Liver (tissue), 9 donors: Measurements from ENCODE around the gene SH3BP2. TPM values are rescaled to one million over a fixed set of nuclear protein-coding genes. Genes with fewer than 3 reads are reported as not detected.

Experiments
- DNase-seq: peaks from one replicate; pipeline ENCODE4 v3.0.0-alpha.2; 2017; ENCODE audit warnings: low spot score
- H3K27ac ChIP-seq, 2 donors: one replicate each; pipeline ENCODE4 v1.7.0; 2013; ENCODE audit warnings: inconsistent platforms in 2 of 2, low read length in 2 of 2, control low read depth in 1 of 2, low read depth in 1 of 2, mild to moderate bottlenecking in 1 of 2
- H3K27me3 ChIP-seq, 4 donors: one replicate each; pipeline versions ENCODE4 v1.6.1 to v1.7.0; 2013; ENCODE audit warnings: low read length in 3 of 4, inconsistent platforms in 1 of 4, mild to moderate bottlenecking in 1 of 4, moderate library complexity in 1 of 4; ENCODE audit not compliant: control insufficient read depth in 4 of 4, insufficient read depth in 4 of 4
- H3K36me3 ChIP-seq, 4 donors: one replicate each; pipeline versions ENCODE4 v1.6.1 to v1.7.0; 2013; ENCODE audit warnings: low read length in 3 of 4, mild to moderate bottlenecking in 3 of 4, low read depth in 1 of 4, moderate library complexity in 1 of 4; ENCODE audit not compliant: control insufficient read depth in 4 of 4, insufficient read depth in 3 of 4
- H3K4me1 ChIP-seq, 4 donors: one replicate each; pipeline versions ENCODE4 v1.6.1 to v1.7.0; 2013; ENCODE audit warnings: low read length in 3 of 4, mild to moderate bottlenecking in 3 of 4, moderate library complexity in 1 of 4; ENCODE audit not compliant: control insufficient read depth in 4 of 4, insufficient read depth in 4 of 4
- H3K4me3 ChIP-seq, 3 donors: one replicate each; pipeline versions ENCODE4 v1.6.1 to v1.7.0; 2013; ENCODE audit warnings: low read length in 3 of 3, control low read depth in 1 of 3, low read depth in 1 of 3, mild to moderate bottlenecking in 1 of 3
- H3K9ac ChIP-seq, 2 donors: one replicate each; pipeline ENCODE4 v1.7.0; 2013; ENCODE audit warnings: low read length in 2 of 2, mild to moderate bottlenecking in 2 of 2, moderate library complexity in 2 of 2, control low read depth in 1 of 2, low read depth in 1 of 2
- H3K9me3 ChIP-seq, 4 donors: one replicate each; pipeline versions ENCODE4 v1.6.1 to v1.7.0; 2013; ENCODE audit warnings: low read length in 3 of 4; ENCODE audit not compliant: control insufficient read depth in 4 of 4
- FOXA1 ChIP-seq: IDR thresholded peaks from 2 replicates; pipeline ENCODE4 v1.6.1; 2016; ENCODE audit warnings: antibody characterized with exemption
- FOXA2 ChIP-seq: IDR thresholded peaks from 2 replicates; pipeline ENCODE4 v1.6.1; 2016; ENCODE audit warnings: antibody characterized with exemption
- GABPA ChIP-seq, 2 donors: IDR thresholded peaks in 1 of 2; conservative IDR thresholded peaks in 1 of 2; 2 replicates each; pipeline ENCODE4 v1.6.1; 2016; ENCODE audit warnings: antibody characterized with exemption in 2 of 2, mild to moderate bottlenecking in 1 of 2, moderate library complexity in 1 of 2
- HNF4A ChIP-seq, 2 donors: conservative IDR thresholded peaks; 2 replicates each; pipeline ENCODE4 v1.6.1; 2016; ENCODE audit warnings: antibody characterized with exemption in 2 of 2, mild to moderate bottlenecking in 2 of 2
- HNF4G ChIP-seq: IDR thresholded peaks from 2 replicates; pipeline ENCODE4 v1.6.1; 2016; ENCODE audit warnings: antibody characterized with exemption
- NR2F2 ChIP-seq: IDR thresholded peaks from 2 replicates; pipeline ENCODE4 v1.6.1; 2016; ENCODE audit warnings: antibody characterized with exemption
- RAD21 ChIP-seq, 2 donors: IDR thresholded peaks; 2 replicates each; pipeline ENCODE4 v1.6.1; 2016; ENCODE audit warnings: antibody characterized with exemption in 2 of 2, mild to moderate bottlenecking in 2 of 2
- RXRA ChIP-seq, 2 donors: IDR thresholded peaks; 2 replicates each; pipeline ENCODE4 v1.6.1; 2017 to 2018; ENCODE audit warnings: antibody characterized with exemption in 2 of 2, mild to moderate bottlenecking in 1 of 2
- TAF1 ChIP-seq: conservative IDR thresholded peaks from 2 replicates; pipeline ENCODE4 v1.6.1; 2016; ENCODE audit warnings: antibody characterized with exemption, mild to moderate bottlenecking
- YY1 ChIP-seq: IDR thresholded peaks from 2 replicates; pipeline ENCODE4 v1.6.1; 2016; ENCODE audit warnings: antibody characterized with exemption, mild to moderate bottlenecking
- WGBS: extraction: QIAGEN DNeasy Blood & Tissue Kit; methylation state at CpG from one replicate; pipeline ENCODE4 v1.1.7; 2013; 5-methylcytosine and 5-hydroxymethylcytosine counted together
- polyA plus RNA-seq, 2 donors: library from polyadenylated mRNA; stranded (reverse) in 1 of 2; unstranded in 1 of 2; fragments of 200-250 nt in 1 of 2; fragments of >200 nt in 1 of 2; fragmentation: Nextera tagmentation in 1 of 2; extraction: Ambion mirVana in 1 of 2; gene quantifications; one replicate each; pipeline versions ENCODE4 v1.2.1 to v1.2.3, GENCODE V29; 2013 to 2015
- total RNA-seq, 2 donors: library from RNA; depleted of rRNA; stranded (reverse); fragments of >200 nt; gene quantifications; one replicate each; pipeline ENCODE4 v1.2.3, GENCODE V29; 2014
- TF ChIP-seq, protein P1 (sequence below): IDR thresholded peaks from 2 replicates; pipeline ENCODE4 v1.6.1; 2016; ENCODE audit warnings: antibody characterized with exemption, mild to moderate bottlenecking
- TF ChIP-seq, protein P2 (sequence below): IDR thresholded peaks from 2 replicates; pipeline ENCODE4 v1.6.1; 2016; ENCODE audit warnings: antibody characterized with exemption
- TF ChIP-seq, protein P3 (sequence below): fragments of 150-350 bp; IDR thresholded peaks from 2 replicates; pipeline ENCODE4 v1.5.1; 2017; ENCODE audit warnings: improper control_type of control experiment, low read depth, low read length; ENCODE audit not compliant: missing input control
- TF ChIP-seq, protein P4 (sequence below): IDR thresholded peaks from 2 replicates; pipeline ENCODE4 v1.6.1; 2016; ENCODE audit warnings: antibody characterized with exemption
- donor health status: healthy.
- donor health status: healthy.
- donor health status: healthy.
- donor health status: healthy.
- donor health status: healthy.

The SH3BP2 gene
- total and polyA plus RNA-seq, 4 donors: 17.9 to 80.2 (median 38.5) TPM

DNA sequence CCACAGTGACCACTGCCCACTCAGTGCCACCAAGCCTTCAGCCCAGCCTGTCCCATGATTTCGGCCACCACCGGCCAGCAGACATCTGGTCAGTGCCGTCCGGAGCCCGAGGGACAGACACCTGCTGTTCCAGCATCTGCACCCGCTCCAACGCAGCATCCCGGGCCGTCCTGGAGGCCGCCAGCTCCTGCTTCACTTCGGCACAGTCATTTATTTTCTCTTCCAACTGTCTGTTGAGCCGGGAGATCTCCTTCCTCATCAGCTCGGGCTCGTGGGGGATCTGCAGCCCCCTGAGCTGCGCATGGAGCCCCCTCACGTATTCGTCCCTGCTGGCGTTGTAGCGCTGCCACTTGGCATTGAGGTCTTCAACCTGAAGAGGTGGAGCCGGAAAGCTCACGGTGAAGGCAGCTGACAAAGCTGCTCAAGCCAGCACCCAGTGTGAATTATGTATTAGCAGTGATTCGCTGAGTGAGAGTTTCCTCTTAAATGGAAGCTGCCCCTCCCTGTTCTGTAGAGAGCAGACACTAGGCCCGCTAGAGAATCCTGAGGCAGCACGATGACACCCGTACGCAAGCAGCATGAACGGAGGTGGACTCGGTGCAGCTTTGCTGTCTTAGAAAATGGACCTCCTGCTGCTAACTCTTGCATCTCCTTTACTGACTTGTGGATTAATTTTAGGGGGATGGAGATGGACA, 48.2 kb upstream of the SH3BP2 start:
- no peak for DNase-seq
- 95% methylated on average over 28 of the region's 28 CpGs for WGBS
- no peaks in the 10 kb centered on the region for H3K27me3 ChIP-seq
- no peak overlapping the region for H3K9ac ChIP-seq
- TF ChIP-seq FOXA2 (no peak), RAD21 (IDR thresholded peaks at IDR 0.05) (no peak), TAF1 (no peak), YY1 (no peak), NR2F2 (no peak), HNF4G (no peak), GABPA (IDR thresholded peaks at IDR 0.05 in 1 of 2, conservative IDR thresholded peaks at IDR 0.05 in 1 of 2) (no peak), HNF4A (conservative IDR thresholded peaks at IDR 0.05) (no peak), FOXA1 (no peak), RXRA (IDR thresholded peaks at IDR 0.05) (no peak)
- TF ChIP-seq, protein P1, sequence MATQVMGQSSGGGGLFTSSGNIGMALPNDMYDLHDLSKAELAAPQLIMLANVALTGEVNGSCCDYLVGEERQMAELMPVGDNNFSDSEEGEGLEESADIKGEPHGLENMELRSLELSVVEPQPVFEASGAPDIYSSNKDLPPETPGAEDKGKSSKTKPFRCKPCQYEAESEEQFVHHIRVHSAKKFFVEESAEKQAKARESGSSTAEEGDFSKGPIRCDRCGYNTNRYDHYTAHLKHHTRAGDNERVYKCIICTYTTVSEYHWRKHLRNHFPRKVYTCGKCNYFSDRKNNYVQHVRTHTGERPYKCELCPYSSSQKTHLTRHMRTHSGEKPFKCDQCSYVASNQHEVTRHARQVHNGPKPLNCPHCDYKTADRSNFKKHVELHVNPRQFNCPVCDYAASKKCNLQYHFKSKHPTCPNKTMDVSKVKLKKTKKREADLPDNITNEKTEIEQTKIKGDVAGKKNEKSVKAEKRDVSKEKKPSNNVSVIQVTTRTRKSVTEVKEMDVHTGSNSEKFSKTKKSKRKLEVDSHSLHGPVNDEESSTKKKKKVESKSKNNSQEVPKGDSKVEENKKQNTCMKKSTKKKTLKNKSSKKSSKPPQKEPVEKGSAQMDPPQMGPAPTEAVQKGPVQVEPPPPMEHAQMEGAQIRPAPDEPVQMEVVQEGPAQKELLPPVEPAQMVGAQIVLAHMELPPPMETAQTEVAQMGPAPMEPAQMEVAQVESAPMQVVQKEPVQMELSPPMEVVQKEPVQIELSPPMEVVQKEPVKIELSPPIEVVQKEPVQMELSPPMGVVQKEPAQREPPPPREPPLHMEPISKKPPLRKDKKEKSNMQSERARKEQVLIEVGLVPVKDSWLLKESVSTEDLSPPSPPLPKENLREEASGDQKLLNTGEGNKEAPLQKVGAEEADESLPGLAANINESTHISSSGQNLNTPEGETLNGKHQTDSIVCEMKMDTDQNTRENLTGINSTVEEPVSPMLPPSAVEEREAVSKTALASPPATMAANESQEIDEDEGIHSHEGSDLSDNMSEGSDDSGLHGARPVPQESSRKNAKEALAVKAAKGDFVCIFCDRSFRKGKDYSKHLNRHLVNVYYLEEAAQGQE: no peak
- TF ChIP-seq, protein P2, sequence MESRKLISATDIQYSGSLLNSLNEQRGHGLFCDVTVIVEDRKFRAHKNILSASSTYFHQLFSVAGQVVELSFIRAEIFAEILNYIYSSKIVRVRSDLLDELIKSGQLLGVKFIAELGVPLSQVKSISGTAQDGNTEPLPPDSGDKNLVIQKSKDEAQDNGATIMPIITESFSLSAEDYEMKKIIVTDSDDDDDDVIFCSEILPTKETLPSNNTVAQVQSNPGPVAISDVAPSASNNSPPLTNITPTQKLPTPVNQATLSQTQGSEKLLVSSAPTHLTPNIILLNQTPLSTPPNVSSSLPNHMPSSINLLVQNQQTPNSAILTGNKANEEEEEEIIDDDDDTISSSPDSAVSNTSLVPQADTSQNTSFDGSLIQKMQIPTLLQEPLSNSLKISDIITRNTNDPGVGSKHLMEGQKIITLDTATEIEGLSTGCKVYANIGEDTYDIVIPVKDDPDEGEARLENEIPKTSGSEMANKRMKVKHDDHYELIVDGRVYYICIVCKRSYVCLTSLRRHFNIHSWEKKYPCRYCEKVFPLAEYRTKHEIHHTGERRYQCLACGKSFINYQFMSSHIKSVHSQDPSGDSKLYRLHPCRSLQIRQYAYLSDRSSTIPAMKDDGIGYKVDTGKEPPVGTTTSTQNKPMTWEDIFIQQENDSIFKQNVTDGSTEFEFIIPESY: no peak
- TF ChIP-seq, protein P3, sequence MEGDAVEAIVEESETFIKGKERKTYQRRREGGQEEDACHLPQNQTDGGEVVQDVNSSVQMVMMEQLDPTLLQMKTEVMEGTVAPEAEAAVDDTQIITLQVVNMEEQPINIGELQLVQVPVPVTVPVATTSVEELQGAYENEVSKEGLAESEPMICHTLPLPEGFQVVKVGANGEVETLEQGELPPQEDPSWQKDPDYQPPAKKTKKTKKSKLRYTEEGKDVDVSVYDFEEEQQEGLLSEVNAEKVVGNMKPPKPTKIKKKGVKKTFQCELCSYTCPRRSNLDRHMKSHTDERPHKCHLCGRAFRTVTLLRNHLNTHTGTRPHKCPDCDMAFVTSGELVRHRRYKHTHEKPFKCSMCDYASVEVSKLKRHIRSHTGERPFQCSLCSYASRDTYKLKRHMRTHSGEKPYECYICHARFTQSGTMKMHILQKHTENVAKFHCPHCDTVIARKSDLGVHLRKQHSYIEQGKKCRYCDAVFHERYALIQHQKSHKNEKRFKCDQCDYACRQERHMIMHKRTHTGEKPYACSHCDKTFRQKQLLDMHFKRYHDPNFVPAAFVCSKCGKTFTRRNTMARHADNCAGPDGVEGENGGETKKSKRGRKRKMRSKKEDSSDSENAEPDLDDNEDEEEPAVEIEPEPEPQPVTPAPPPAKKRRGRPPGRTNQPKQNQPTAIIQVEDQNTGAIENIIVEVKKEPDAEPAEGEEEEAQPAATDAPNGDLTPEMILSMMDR: no peak
- TF ChIP-seq, protein P4, sequence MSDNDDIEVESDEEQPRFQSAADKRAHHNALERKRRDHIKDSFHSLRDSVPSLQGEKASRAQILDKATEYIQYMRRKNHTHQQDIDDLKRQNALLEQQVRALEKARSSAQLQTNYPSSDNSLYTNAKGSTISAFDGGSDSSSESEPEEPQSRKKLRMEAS: no peak
- peaks cover 6 to 51% (median 27%) of the 10 kb centered on the region in 4 donors for H3K36me3 ChIP-seq
- H3K9me3 ChIP-seq: no peaks in the 10 kb centered on the region
- peaks cover 0 to 2% (median 0%) of the 10 kb centered on the region in 4 donors for H3K4me1 ChIP-seq
- no peak overlapping the region for H3K4me3 ChIP-seq
- H3K27ac ChIP-seq: no peak overlapping the region

DNA sequence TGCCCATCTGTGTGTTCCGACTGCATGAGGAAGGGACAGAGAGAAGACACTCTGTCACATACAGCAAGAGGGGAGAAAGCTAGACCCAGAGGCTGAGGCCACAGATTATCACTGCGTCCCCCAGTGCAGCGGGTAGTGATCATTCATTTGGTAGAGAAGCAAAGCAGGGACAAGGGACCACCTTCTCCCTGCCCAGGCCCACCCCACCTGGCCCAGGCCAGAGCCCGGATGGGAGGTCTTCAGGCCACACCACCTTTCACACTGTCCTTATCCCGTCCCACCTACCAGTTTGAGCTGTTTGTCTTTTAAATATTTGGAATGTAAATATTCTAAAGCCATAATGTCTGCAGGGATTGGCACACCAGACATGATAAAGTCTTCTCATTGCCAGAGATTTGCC, 47.4 kb upstream of the SH3BP2 start:
- TF ChIP-seq TAF1: no peak
- no peaks in the 10 kb centered on the region for H3K9me3 ChIP-seq
- H3K36me3 ChIP-seq: peaks cover 6 to 51% (median 27%) of the 10 kb centered on the region in 4 donors
- no peak overlapping the region for H3K4me3 ChIP-seq
- peak overlapping the region; percentile 16 to 61 for H3K27ac ChIP-seq
- H3K4me1 ChIP-seq: peaks cover 0 to 2% (median 0%) of the 10 kb centered on the region in 4 donors
- H3K9ac ChIP-seq: no peak overlapping the region
- no peak for DNase-seq
- no peaks in the 10 kb centered on the region for H3K27me3 ChIP-seq
- 92% methylated on average over 5 of the region's 5 CpGs for WGBS
